Adrenal gland (tissue), 12 donors: Measurements from ENCODE around the gene ZNF652. TPM values are rescaled to one million over a fixed set of nuclear protein-coding genes. Genes with fewer than 3 reads are reported as not detected.

Source experiments
- DNase-seq, 7 donors: peaks; one replicate each; pipeline ENCODE4 v3.0.0-alpha.2; 2019 to 2020
- H3K27ac ChIP-seq, 5 donors: fragments of 200-600 bp; sonication (generic) in 4 of 5; 1 replicate in 3 of 5; 2 replicates in 2 of 5; pipeline versions ENCODE4 v1.5.1 to v1.8.0; 2016 to 2020; ENCODE audit warnings: mild to moderate bottlenecking in 1 of 5
- H3K27me3 ChIP-seq: fragments of 200-600 bp; 2 replicates; pipeline ENCODE4 v1.8.0; 2021
- H3K36me3 ChIP-seq, 2 donors: fragments of 200-600 bp; replicated peaks in 1 of 2; 1 replicate in 1 of 2; 2 replicates in 1 of 2; pipeline versions ENCODE4 v1.5.1 to v1.8.0; 2018 to 2022
- H3K4me1 ChIP-seq, 2 donors: fragments of 200-600 bp; replicated peaks in 1 of 2; 1 replicate in 1 of 2; 2 replicates in 1 of 2; pipeline versions ENCODE4 v1.5.1 to v1.8.0; 2018 to 2021
- H3K4me3 ChIP-seq, 4 donors: fragments of 200-600 bp; sonication (generic) in 3 of 4; one replicate each; pipeline ENCODE4 v1.5.1; 2016 to 2018
- H3K9me3 ChIP-seq, 3 donors: fragments of 200-600 bp; sonication (generic) in 1 of 3; replicated peaks in 1 of 3; 1 replicate in 2 of 3; 2 replicates in 1 of 3; pipeline versions ENCODE4 v1.5.1 to v1.8.0; 2016 to 2021
- CTCF ChIP-seq, 6 experiments: fragments of 450-650 bp in 4 of 6; fragments of 200-600 bp in 2 of 6; sonication (generic) in 1 of 6; IDR thresholded peaks; 1 replicate in 5 of 6; 2 replicates in 1 of 6; pipeline versions ENCODE4 v1.5.1 to v1.8.0; 2016 to 2021; ENCODE audit warnings: antibody characterized with exemption in 6 of 6, mild to moderate bottlenecking in 2 of 6, moderate library complexity in 1 of 6
- POLR2A ChIP-seq, 2 donors: fragments of 450-650 bp; IDR thresholded peaks; one replicate each; pipeline ENCODE4 v1.6.1; 2017; ENCODE audit warnings: antibody characterized with exemption in 2 of 2, mild to moderate bottlenecking in 2 of 2, moderate library complexity in 1 of 2
- WGBS, 4 donors: extraction: QIAGEN DNeasy Blood & Tissue Kit in 2 of 4; methylation state at CpG; one replicate each; pipeline versions ENCODE4 v1.1.5 to v1.1.7; 2013 to 2017; 5-methylcytosine and 5-hydroxymethylcytosine counted together
- intact Hi-C, 2 donors: fragments of 100-400 bp; cut with DNase I; formaldehyde crosslinking; loops; one replicate each; pipeline versions ENCODE4 v1.14.1 to v1.15.0; 2022 to 2023
- polyA plus RNA-seq, 3 donors: library from polyadenylated mRNA; stranded (reverse); fragments of 200-250 nt in 2 of 3; fragments of 350-450 nt in 1 of 3; fragmentation: Illumina TruSeq in 1 of 3; extraction: RNeasy Lipid Tissue Mini Kit (QIAGEN cat#74804) in 1 of 3; gene quantifications; one replicate each; pipeline ENCODE4 v1.2.3, GENCODE V29; 2013 to 2014
- total RNA-seq, 9 donors: library from RNA; depleted of rRNA in 4 of 9; stranded (reverse); fragments of >200 nt in 4 of 9; fragments of 120-200 nt in 1 of 9; fragmentation: NEBNext Ultra II Directional in 1 of 9; extraction: Animal tissue kit (Norgen Biotek cat#: 25700) in 1 of 9; gene quantifications; one replicate each; pipeline versions ENCODE4 v1.1.0 to v1.2.4, GENCODE V29; 2013 to 2023
- donor health status: healthy with polysubstance abuse.
- donor health status: Bipolar disorder and iron deficiency.
- donor health status: DM: yes; HTN: yes; CAD: no.
- donor health status: DM: no; HTN: no; CAD: no.
- donor health status: DM: no; HTN: no; CAD: no.
- donor health status: DM: yes; HTN: yes; CAD: no.

The ZNF652 gene
- total and polyA plus RNA-seq, 12 donors, result 22.7 to 58.7 (median 48.1) TPM

GRCh38 chr17:49362723-49363117, 670 bp upstream of the ZNF652 start:
- Histone ChIP-seq H3K27ac (peak overlapping the region; percentile 18 to 99 (median 90)), H3K36me3 (no peaks in the 10 kb centered on the region), H3K9me3 (no peaks in the 10 kb centered on the region), H3K27me3 (no peaks in the 10 kb centered on the region), H3K4me1 (peaks cover 6 to 33% of the 10 kb centered on the region in 2 donors), H3K4me3 (peak overlapping the region in 2 of 4 donors; percentile 46 to 98)
- WGBS, 4 donors, result 11 to 15% (median 12%) methylated on average over 10 of the region's 10 CpGs
- TF ChIP-seq CTCF (IDR thresholded peaks at IDR 0.05), result no peak
- no peak for TF ChIP-seq POLR2A (IDR thresholded peaks at IDR 0.05)
- intact Hi-C loops, result no loop called here
- DNase-seq, result no peak

- intact Hi-C loops, result no loop called here
These were observed 735 bp downstream of the ZNF652 start for GRCh38 chr17:49361129-49361901.

GRCh38 chr17:49360796-49361128, 1.3 kb downstream of the ZNF652 start:
- no peaks in the 10 kb centered on the region for H3K27me3 ChIP-seq
- no peak for TF ChIP-seq POLR2A (IDR thresholded peaks at IDR 0.05)
- no peak for TF ChIP-seq CTCF (IDR thresholded peaks at IDR 0.05)
- H3K9me3 ChIP-seq, result no peaks in the 10 kb centered on the region
- no peaks in the 10 kb centered on the region for H3K36me3 ChIP-seq
- peak overlapping the region in 3 of 4 donors; percentile 46 to 98 (median 81) for H3K4me3 ChIP-seq
- DNase-seq, result peak in 3 of 7 donors; percentile 28 to 37 (median 36)
- 2 to 3% (median 2%) methylated on average over 8 of the region's 8 CpGs for WGBS, 4 donors
- intact Hi-C loops, result no loop called here
- H3K4me1 ChIP-seq, result peaks cover 6 to 33% of the 10 kb centered on the region in 2 donors
- peak overlapping the region in 2 of 5 donors; percentile 94 to 99 for H3K27ac ChIP-seq

More at GRCh38 chr17:49361129-49361901, 735 bp downstream of the ZNF652 start:
- Histone ChIP-seq H3K4me3 (peak overlapping the region; percentile 46 to 98 (median 86)), H3K27me3 (no peaks in the 10 kb centered on the region), H3K9me3 (no peaks in the 10 kb centered on the region), H3K36me3 (no peaks in the 10 kb centered on the region), H3K27ac (peak overlapping the region; percentile 37 to 99 (median 90)), H3K4me1 (peaks cover 6 to 33% of the 10 kb centered on the region in 2 donors)
- WGBS, 4 donors, result 0 to 2% (median 0%) methylated on average over 11 to 52 of the region's 52 CpGs
- DNase-seq, result peak; percentile 45 to 79 (median 48)
- no peak for TF ChIP-seq POLR2A (IDR thresholded peaks at IDR 0.05)
- TF ChIP-seq CTCF (IDR thresholded peaks at IDR 0.05), result no peak

- Histone ChIP-seq H3K27me3 (no peaks in the 10 kb centered on the region), H3K36me3 (no peaks in the 10 kb centered on the region), H3K4me3 (peak overlapping the region in 1 of 4 donors; percentile 98), H3K27ac (peak overlapping the region in 1 of 5 donors; percentile 99), H3K4me1 (peaks cover 6 to 33% of the 10 kb centered on the region in 2 donors), H3K9me3 (no peaks in the 10 kb centered on the region)
- TF ChIP-seq POLR2A (IDR thresholded peaks at IDR 0.05) (no peak), CTCF (IDR thresholded peaks at IDR 0.05) (no peak)
- 11 to 17% (median 15%) methylated on average over 8 of the region's 8 CpGs for whole genome bisulfite sequencing, 4 donors
- intact Hi-C loops, result no loop called here
- DNase-seq, result peak in 1 of 7 donors; percentile 48
These were observed 1.9 kb downstream of the ZNF652 start for GRCh38 chr17:49359990-49360795.
